Smooth muscle cell (in vitro differentiated cells): ENCODE measurements around the gene ANKS1B. TPM values are rescaled to one million over a fixed set of nuclear protein-coding genes. Genes with fewer than 3 reads are reported as not detected.

Source experiments
- DNase-seq: peaks from one replicate; lab custom pipeline; 2025; ENCODE audit not compliant: unreplicated experiment; lab: John Stamatoyannopoulos, UW
- H2AFZ ChIP-seq: fragments of 200-600 bp; sonication (generic); 2 replicates; pipeline ENCODE4 v1.6.0; 2016; ENCODE audit warnings: antibody characterized with exemption, low read depth, mild to moderate bottlenecking
- H3F3A ChIP-seq: fragments of 200-600 bp; sonication (generic); 2 replicates; pipeline ENCODE4 v1.6.0; 2017; ENCODE audit warnings: antibody characterized with exemption, low read depth
- H3K27ac ChIP-seq: fragments of 200-600 bp; sonication (generic); 2 replicates; pipeline ENCODE4 v1.5.1; 2016; ENCODE audit warnings: low read depth, mild to moderate bottlenecking
- H3K27me3 ChIP-seq: fragments of 200-600 bp; sonication (generic); 2 replicates; pipeline ENCODE4 v1.6.1; 2016; ENCODE audit warnings: low read depth, mild to moderate bottlenecking
- H3K36me3 ChIP-seq: fragments of 200-600 bp; sonication (generic); 2 replicates; pipeline ENCODE4 v1.5.1; 2016; ENCODE audit warnings: low read depth
- H3K4me1 ChIP-seq: fragments of 200-600 bp; sonication (generic); 2 replicates; pipeline ENCODE4 v1.5.1; 2016; ENCODE audit warnings: low read depth
- H3K4me2 ChIP-seq: fragments of 200-600 bp; sonication (generic); 2 replicates; pipeline ENCODE4 v1.6.0; 2016; ENCODE audit warnings: mild to moderate bottlenecking
- H3K4me3 ChIP-seq: fragments of 200-600 bp; sonication (generic); 2 replicates; pipeline ENCODE4 v1.5.1; 2016; ENCODE audit warnings: mild to moderate bottlenecking
- H3K79me2 ChIP-seq: fragments of 200-600 bp; sonication (generic); 2 replicates; pipeline ENCODE4 v1.6.0; 2016; ENCODE audit warnings: low read depth, mild to moderate bottlenecking
- H3K9ac ChIP-seq: fragments of 200-600 bp; sonication (generic); 2 replicates; pipeline ENCODE4 v1.6.0; 2016; ENCODE audit warnings: low read depth
- H3K9me3 ChIP-seq: fragments of 200-600 bp; sonication (generic); replicated peaks from 2 replicates; pipeline ENCODE4 v1.5.1; 2016; ENCODE audit warnings: low read depth
- H4K20me1 ChIP-seq: fragments of 200-600 bp; sonication (generic); 2 replicates; pipeline ENCODE4 v1.6.0; 2016; ENCODE audit warnings: low read depth
- WGBS: methylation state at CpG from one replicate; pipeline ENCODE4 v1.1.7; 2016; ENCODE audit warnings: low lambda C conversion rate; 5-methylcytosine and 5-hydroxymethylcytosine counted together
- polyA plus RNA-seq: library from polyadenylated mRNA; unstranded; fragments of >200 nt; fragmentation: Nextera tagmentation; extraction: Ambion mirVana; gene quantifications from 2 replicates; pipeline ENCODE4 v1.2.1, GENCODE V29; 2016
- total RNA-seq: library from RNA; depleted of rRNA; stranded (reverse); fragments of >200 nt; gene quantifications from 2 replicates; pipeline ENCODE4 v1.2.3, GENCODE V29; 2014
- TF ChIP-seq, protein P1 (sequence below): fragments of 200-600 bp; sonication (generic); IDR thresholded peaks from 2 replicates; pipeline ENCODE4 v1.5.1; 2017; ENCODE audit warnings: borderline replicate concordance, mild to moderate bottlenecking, antibody characterized with exemption; ENCODE audit not compliant: insufficient read depth, poor library complexity, severe bottlenecking

The ANKS1B gene
- total and polyA plus RNA-seq, 2 experiments from 2014 or later: 0.47 to 7.3 TPM

DNA sequence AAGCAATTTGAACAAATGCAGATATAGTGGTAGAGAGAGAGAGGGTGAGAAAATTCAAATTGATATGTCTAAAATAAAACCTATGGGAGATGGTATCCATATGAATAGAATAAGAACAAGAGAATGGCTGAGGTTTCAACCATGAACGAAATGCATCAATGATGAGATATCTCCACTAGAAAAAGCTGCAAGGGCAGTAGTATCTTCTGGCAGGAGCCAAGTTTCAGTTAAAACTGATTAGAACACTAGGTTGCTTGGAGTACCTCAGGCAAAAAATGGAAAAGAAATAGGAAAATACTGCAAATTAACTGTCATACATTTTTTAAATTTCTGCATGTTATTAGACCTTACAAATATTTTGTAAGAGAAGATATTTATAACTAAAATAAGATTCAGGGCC lies 151.3 kb downstream of the ANKS1B start:
- no peak overlapping the region for H3K9ac ChIP-seq
- no peaks in the 10 kb centered on the region for H3K27me3 ChIP-seq
- no peak overlapping the region for H3K4me3 ChIP-seq
- no peak overlapping the region for H2AFZ ChIP-seq
- DNase-seq: no peak
- H3K4me2 ChIP-seq: no peak overlapping the region
- TF ChIP-seq, protein P1, sequence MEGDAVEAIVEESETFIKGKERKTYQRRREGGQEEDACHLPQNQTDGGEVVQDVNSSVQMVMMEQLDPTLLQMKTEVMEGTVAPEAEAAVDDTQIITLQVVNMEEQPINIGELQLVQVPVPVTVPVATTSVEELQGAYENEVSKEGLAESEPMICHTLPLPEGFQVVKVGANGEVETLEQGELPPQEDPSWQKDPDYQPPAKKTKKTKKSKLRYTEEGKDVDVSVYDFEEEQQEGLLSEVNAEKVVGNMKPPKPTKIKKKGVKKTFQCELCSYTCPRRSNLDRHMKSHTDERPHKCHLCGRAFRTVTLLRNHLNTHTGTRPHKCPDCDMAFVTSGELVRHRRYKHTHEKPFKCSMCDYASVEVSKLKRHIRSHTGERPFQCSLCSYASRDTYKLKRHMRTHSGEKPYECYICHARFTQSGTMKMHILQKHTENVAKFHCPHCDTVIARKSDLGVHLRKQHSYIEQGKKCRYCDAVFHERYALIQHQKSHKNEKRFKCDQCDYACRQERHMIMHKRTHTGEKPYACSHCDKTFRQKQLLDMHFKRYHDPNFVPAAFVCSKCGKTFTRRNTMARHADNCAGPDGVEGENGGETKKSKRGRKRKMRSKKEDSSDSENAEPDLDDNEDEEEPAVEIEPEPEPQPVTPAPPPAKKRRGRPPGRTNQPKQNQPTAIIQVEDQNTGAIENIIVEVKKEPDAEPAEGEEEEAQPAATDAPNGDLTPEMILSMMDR: no peak
- H3F3A ChIP-seq: no peaks in the 10 kb centered on the region
- 76% methylated on average over 1 of the region's 1 CpG for WGBS
- H4K20me1 ChIP-seq: no peaks in the 10 kb centered on the region
- H3K9me3 ChIP-seq: no peaks in the 10 kb centered on the region
- no peaks in the 10 kb centered on the region for H3K4me1 ChIP-seq
- H3K79me2 ChIP-seq: no peaks in the 10 kb centered on the region
- H3K27ac ChIP-seq: no peak overlapping the region
- no peaks in the 10 kb centered on the region for H3K36me3 ChIP-seq

DNA sequence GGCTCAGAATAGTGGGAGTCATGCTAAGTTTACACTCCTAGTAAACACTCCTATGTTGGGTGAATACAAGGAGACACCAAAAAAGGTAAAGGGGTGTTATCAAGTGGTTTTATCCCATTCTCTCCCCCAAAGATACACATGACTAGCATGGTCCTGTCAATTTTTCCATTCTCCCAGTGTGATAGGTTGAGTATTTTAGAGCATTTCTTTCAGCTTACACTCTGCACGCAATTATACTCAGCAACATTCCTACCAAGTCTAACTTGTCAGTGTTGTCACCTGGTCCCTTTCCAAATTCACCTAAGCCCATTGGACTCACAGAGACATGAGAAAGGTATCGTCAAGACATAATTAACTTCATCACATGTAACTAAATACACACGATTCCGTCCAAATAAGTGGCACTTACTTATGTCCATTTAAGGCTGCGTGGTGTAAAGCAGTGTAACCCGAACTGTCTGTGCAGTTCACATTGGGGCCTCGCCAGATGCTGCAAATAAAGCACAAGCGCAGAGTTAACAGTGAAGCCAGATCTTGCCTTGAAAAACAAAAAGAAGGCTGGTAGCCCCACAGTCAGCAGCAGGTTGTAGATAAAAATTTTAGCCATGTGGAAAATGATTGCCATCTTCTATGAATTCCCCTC lies 159.7 kb downstream of the ANKS1B start:
- DNase-seq: no peak
- TF ChIP-seq, protein P1: no peak
- Histone ChIP-seq H3K4me1 (no peaks in the 10 kb centered on the region), H3K9me3 (no peaks in the 10 kb centered on the region), H3K4me2 (no peak overlapping the region), H3K27ac (no peak overlapping the region), H2AFZ (no peak overlapping the region), H3K79me2 (no peaks in the 10 kb centered on the region), H3K9ac (no peak overlapping the region), H3K36me3 (no peaks in the 10 kb centered on the region), H3F3A (no peaks in the 10 kb centered on the region), H3K27me3 (no peaks in the 10 kb centered on the region), H4K20me1 (no peaks in the 10 kb centered on the region), H3K4me3 (no peak overlapping the region)
- WGBS: 86% methylated on average over 8 of the region's 8 CpGs

DNA sequence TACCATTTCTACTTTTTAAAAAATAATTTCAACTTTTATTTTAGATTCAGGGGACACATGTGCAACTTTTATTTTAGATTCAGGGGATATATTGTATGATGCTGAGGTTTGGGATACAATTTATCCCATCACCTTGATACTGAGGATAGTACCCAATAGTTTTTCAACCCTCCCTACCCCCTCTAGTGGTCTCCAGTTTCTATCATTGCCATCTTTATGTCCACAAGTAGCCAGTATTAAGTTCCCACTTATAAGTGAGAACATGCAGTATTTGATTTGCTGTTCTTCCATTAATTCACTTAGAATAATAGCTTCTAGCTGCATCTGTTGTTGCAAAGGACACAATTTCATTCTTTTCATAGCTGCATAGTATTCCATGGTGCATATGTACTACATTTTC lies 162.5 kb downstream of the ANKS1B start:
- H3K27ac ChIP-seq: no peak overlapping the region
- no peaks in the 10 kb centered on the region for H3K4me1 ChIP-seq
- H4K20me1 ChIP-seq: no peaks in the 10 kb centered on the region
- H3K4me2 ChIP-seq: no peak overlapping the region
- TF ChIP-seq, protein P1: no peak
- no peaks in the 10 kb centered on the region for H3K79me2 ChIP-seq
- no peaks in the 10 kb centered on the region for H3K9me3 ChIP-seq
- DNase-seq: no peak
- H3K27me3 ChIP-seq: no peaks in the 10 kb centered on the region
- no peak overlapping the region for H2AFZ ChIP-seq
- H3K4me3 ChIP-seq: no peak overlapping the region
- H3K9ac ChIP-seq: no peak overlapping the region
- H3K36me3 ChIP-seq: no peaks in the 10 kb centered on the region
- H3F3A ChIP-seq: no peaks in the 10 kb centered on the region

DNA sequence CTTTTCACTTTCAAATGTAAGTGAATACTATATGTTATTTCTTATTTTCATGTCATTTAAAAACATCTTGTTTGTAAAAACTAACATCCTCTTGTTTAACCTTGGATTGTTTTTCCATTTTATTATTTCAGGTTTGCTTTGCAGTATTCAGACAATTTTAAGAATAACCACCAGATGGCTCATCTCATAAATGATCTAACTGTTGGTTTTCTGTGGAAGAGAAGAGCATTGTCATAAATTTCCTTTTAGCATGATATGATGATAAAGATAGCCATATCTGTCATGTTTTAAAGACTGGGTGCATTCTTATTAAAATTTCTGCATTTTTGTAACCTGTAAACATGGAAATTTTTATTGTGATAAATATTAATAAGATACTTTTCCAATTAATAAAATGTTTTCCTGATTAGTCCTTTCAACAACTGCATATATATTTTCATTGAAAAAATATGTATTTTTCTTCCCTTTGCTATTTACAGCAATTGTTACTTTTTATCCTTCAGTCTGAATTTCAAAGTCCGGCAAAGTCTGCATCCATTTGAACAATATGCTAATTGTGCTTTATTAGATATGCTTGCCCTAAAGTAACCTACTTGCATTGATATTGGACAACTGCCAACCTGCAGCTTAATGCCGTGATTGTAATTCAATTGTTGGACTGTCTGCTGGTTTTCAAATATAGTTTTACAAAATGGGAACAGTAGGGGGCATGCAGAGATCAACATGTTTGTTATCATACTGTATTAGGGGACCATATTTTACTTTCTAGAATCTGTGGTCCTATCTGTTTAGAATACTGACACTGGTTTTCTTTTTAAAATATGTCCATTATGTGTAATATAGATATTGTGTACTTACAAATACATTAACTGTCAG lies 173.8 kb downstream of the ANKS1B start:
- H3F3A ChIP-seq: no peaks in the 10 kb centered on the region
- H3K27ac ChIP-seq: no peak overlapping the region
- H3K79me2 ChIP-seq: no peaks in the 10 kb centered on the region
- WGBS: 80% methylated on average over 2 of the region's 2 CpGs
- no peaks in the 10 kb centered on the region for H3K36me3 ChIP-seq
- H3K27me3 ChIP-seq: no peaks in the 10 kb centered on the region
- no peak overlapping the region for H2AFZ ChIP-seq
- no peak overlapping the region for H3K9ac ChIP-seq
- no peaks in the 10 kb centered on the region for H4K20me1 ChIP-seq
- no peaks in the 10 kb centered on the region for H3K9me3 ChIP-seq
- H3K4me3 ChIP-seq: no peak overlapping the region
- no peaks in the 10 kb centered on the region for H3K4me1 ChIP-seq
- TF ChIP-seq, protein P1: peak; percentile 50
- no peak overlapping the region for H3K4me2 ChIP-seq
- DNase-seq: no peak
